Globus pallidus (tissue), 1 donor: ENCODE results near the gene NEMP2.
"Not testable (repeated sequence)": the region's sequence is repeated elsewhere in the genome, so short reads cannot be mapped to it uniquely, and the experiment has no call there.

Experiments used
- DNase-seq: peaks from one replicate; pipeline ENCODE4 v3.0.0-alpha.2; 2015; ENCODE audit warnings: low spot score

Gene NEMP2

GRCh38 chr2:190490502-190490901 lies 44.0 kb downstream of the NEMP2 start:
- DNase-seq: no peak

GRCh38 chr2:190489475-190489874 lies 45.0 kb downstream of the NEMP2 start:
- no peak for DNase-seq

- no peak for DNase-seq
Measured at GRCh38 chr2:190488516-190489233, 45.8 kb downstream of the NEMP2 start.

GRCh38 chr2:190486037-190486623 lies 48.4 kb downstream of the NEMP2 start:
- DNase-seq: no peak

- peak; percentile 62 for DNase-seq
Measured at GRCh38 chr2:190482451-190482850, 52.1 kb downstream of the NEMP2 start.

- peak; percentile 73 for DNase-seq
Measured at GRCh38 chr2:190481339-190481738, 53.2 kb downstream of the NEMP2 start.

GRCh38 chr2:190478572-190479195 lies 55.8 kb downstream of the NEMP2 start:
- DNase-seq: no peak

GRCh38 chr2:190477661-190478454 lies 56.7 kb downstream of the NEMP2 start:
- peak; percentile 92 for DNase-seq

GRCh38 chr2:190470256-190470826 lies 64.2 kb downstream of the NEMP2 start:
- DNase-seq: no peak

- no peak for DNase-seq
Measured at GRCh38 chr2:190469771-190470170, 64.8 kb downstream of the NEMP2 start.

- peak; percentile 83 for DNase-seq
Measured at GRCh38 chr2:190468814-190469569, 65.5 kb downstream of the NEMP2 start.

GRCh38 chr2:190468354-190468753 lies 66.2 kb downstream of the NEMP2 start:
- DNase-seq: not testable (repeated sequence)

GRCh38 chr2:190467575-190468083 lies 66.9 kb downstream of the NEMP2 start:
- DNase-seq: peak; percentile 59

- DNase-seq: no peak
Measured at GRCh38 chr2:190466819-190467446, 67.6 kb downstream of the NEMP2 start.

- no peak for DNase-seq
Measured at GRCh38 chr2:190465060-190465459, 69.5 kb downstream of the NEMP2 start.

GRCh38 chr2:190462611-190463010 lies 71.9 kb downstream of the NEMP2 start:
- DNase-seq: no peak

- no peak for DNase-seq
Measured at GRCh38 chr2:190462181-190462580, 72.3 kb downstream of the NEMP2 start.

- DNase-seq: no peak
Measured at GRCh38 chr2:190460487-190460886, 74.0 kb downstream of the NEMP2 start.

- no peak for DNase-seq
Measured at GRCh38 chr2:190459881-190460280, 74.6 kb downstream of the NEMP2 start.

- no peak for DNase-seq
Measured at GRCh38 chr2:190458352-190459107, 76.0 kb downstream of the NEMP2 start.
